ENCODE measurements around the gene NADK2. TPM values are rescaled to one million over a fixed set of nuclear protein-coding genes. Genes with fewer than 3 reads are reported as not detected.

Gene NADK2
- total and polyA plus RNA-seq, 2 donors (not counting 3 experiments of a cell fraction or from before 2014, with no cell fraction given), result 4.0 to 20.3 TPM

DNA sequence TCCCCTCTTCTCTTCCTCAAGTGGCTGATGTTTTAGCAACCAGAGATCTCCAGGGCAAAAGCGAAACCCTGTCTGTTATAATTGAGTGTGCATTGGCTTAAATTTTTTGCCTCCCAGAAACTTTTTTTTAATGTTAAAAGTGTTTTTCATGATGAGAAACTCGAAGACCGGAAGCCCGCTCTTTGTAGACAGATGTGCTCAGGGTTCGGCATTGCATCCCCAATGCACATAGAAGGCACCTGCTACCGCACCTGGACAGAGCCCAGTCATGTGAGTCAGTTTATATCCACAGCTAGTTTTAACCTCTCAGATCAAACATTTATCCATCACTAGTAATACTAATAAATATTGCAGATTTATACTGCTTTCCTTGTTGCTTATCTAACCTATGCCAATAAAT lies 19.5 kb upstream of the NADK2 start:
- no peak for DNase-seq (ENCODE audit: low read depth, low spot score)

DNA sequence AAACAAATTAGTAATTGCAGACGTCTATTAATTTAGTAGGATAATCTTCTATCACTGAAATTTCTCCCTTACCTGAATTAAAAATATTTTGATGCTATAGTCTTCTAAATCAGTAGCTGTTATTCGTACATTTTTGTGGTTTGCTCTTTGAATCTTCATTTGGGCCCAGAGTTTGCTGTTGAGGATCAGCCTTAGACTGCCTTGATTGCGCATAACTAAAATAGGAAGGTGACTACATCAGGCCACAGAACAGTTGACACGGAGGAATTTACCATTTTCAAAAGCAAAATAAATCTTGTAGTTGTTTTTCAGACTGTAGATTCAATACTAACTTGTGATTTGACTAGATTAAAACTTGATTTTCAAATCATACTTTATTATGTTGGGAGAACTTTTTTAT lies 11.8 kb upstream of the NADK2 start:
- FAIRE-seq, result no peak
- CTCF ChIA-PET, result interaction anchor here (1.8 to 2.7 kb wide), 2 partner anchors 12 to 24 kb away, joined by 5 to 9 read pairs; partner anchors contain the start of gene NADK2

More for the DNA sequence above, 19.5 kb upstream of the NADK2 start:
- Histone ChIP-seq H3K9ac (replicated peaks; ENCODE audit: extremely low read depth, insufficient read depth, low read length) (no peak overlapping the region), H2AFZ (ENCODE audit: low read depth, low read length) (no peak overlapping the region), H3K4me2 (ENCODE audit: insufficient read depth, low read length) (no peak overlapping the region), H3K9me3 (replicated peaks; ENCODE audit: control insufficient read depth, insufficient read depth, low read length) (no peaks in the 10 kb centered on the region), H3K4me3 (replicated peaks in 1 of 3; ENCODE audit: insufficient read depth in 1 of 3, low read depth in 1 of 3, low read length in 3 of 3) (no peak overlapping the region), H3K27ac (ENCODE audit: insufficient read depth, low read depth, low read length) (no peak overlapping the region), H3K79me2 (ENCODE audit: control insufficient read depth, insufficient read depth, low read length) (no peaks in the 10 kb centered on the region), H3K36me3 (ENCODE audit: control insufficient read depth in 2 of 2, extremely low read depth in 1 of 2, insufficient read depth in 2 of 2, low read length in 2 of 2) (no peaks in the 10 kb centered on the region), H3K4me1 (ENCODE audit: control insufficient read depth, extremely low read depth, insufficient read depth, low read length) (no peaks in the 10 kb centered on the region), H4K20me1 (replicated peaks; ENCODE audit: control insufficient read depth, extremely low read depth, insufficient read depth, low read length) (no peaks in the 10 kb centered on the region), H3K9me1 (replicated peaks; ENCODE audit: control insufficient read depth, extremely low read depth, insufficient read depth, low read length) (no peaks in the 10 kb centered on the region), H3K27me3 (ENCODE audit: control insufficient read depth in 2 of 2, insufficient read depth in 2 of 2, low read length in 2 of 2) (peaks cover 2 to 8% of the 10 kb centered on the region in 2 experiments)
- FAIRE-seq, result no peak
- dilution Hi-C loops (cut with MboI; ENCODE audit: extremely low pct_ligation_motif_present, low sequenced_read_pairs), result no loop called here
- intact Hi-C loops (cut with micrococcal nuclease), result loop anchor here (10.0 kb wide), 1 partner anchor 144 kb away; no protein-coding TSS in a partner anchor
- ChIA-PET CTCF (interaction anchor here (1.3 to 1.4 kb wide), 3 partner anchors 9 to 432 kb away, joined by 3 to 5 read pairs (median 5); no protein-coding TSS in a partner anchor), POLR2A (no interaction called here)
- no TSS peak for BruUV-seq (replicated peaks)
- TF ChIP-seq POLR2AphosphoS5 (IDR thresholded peaks at IDR 0.05; ENCODE audit: insufficient read depth, low read depth, low read length) (no peak), FOS (IDR thresholded peaks at IDR 0.05; ENCODE audit: borderline replicate concordance, insufficient read depth, low read length) (no peak)

More for the DNA sequence above, 11.8 kb upstream of the NADK2 start:
- intact Hi-C loops (cut with micrococcal nuclease), result no loop called here
- POLR2A ChIA-PET, result no interaction called here
- H3K4me3 ChIP-seq (replicated peaks in 1 of 3; ENCODE audit: insufficient read depth in 1 of 3, low read depth in 1 of 3, low read length in 3 of 3), result no peak overlapping the region
- H3K4me1 ChIP-seq (ENCODE audit: control insufficient read depth, extremely low read depth, insufficient read depth, low read length), result no peaks in the 10 kb centered on the region
- peaks cover 0 to under 1% of the 10 kb centered on the region in 2 experiments for H3K27me3 ChIP-seq (ENCODE audit: control insufficient read depth in 2 of 2, insufficient read depth in 2 of 2, low read length in 2 of 2)
- H3K79me2 ChIP-seq (ENCODE audit: control insufficient read depth, insufficient read depth, low read length), result no peaks in the 10 kb centered on the region
- no peaks in the 10 kb centered on the region for H3K9me3 ChIP-seq (replicated peaks; ENCODE audit: control insufficient read depth, insufficient read depth, low read length)
- no peaks in the 10 kb centered on the region for H3K9me1 ChIP-seq (replicated peaks; ENCODE audit: control insufficient read depth, extremely low read depth, insufficient read depth, low read length)
- no TSS peak for BruUV-seq (replicated peaks)
- no peaks in the 10 kb centered on the region for H3K36me3 ChIP-seq (ENCODE audit: control insufficient read depth in 2 of 2, extremely low read depth in 1 of 2, insufficient read depth in 2 of 2, low read length in 2 of 2)
- H2AFZ ChIP-seq (ENCODE audit: low read depth, low read length), result no peak overlapping the region
- no peak for TF ChIP-seq FOS (IDR thresholded peaks at IDR 0.05; ENCODE audit: borderline replicate concordance, insufficient read depth, low read length)
- TF ChIP-seq JUN (IDR thresholded peaks at IDR 0.05; ENCODE audit: borderline replicate concordance, insufficient read depth, insufficient read length, low read depth), result no peak
- TF ChIP-seq MYC (IDR thresholded peaks at IDR 0.05; ENCODE audit: low read depth, low read length), result no peak
- TF ChIP-seq, protein P1, sequence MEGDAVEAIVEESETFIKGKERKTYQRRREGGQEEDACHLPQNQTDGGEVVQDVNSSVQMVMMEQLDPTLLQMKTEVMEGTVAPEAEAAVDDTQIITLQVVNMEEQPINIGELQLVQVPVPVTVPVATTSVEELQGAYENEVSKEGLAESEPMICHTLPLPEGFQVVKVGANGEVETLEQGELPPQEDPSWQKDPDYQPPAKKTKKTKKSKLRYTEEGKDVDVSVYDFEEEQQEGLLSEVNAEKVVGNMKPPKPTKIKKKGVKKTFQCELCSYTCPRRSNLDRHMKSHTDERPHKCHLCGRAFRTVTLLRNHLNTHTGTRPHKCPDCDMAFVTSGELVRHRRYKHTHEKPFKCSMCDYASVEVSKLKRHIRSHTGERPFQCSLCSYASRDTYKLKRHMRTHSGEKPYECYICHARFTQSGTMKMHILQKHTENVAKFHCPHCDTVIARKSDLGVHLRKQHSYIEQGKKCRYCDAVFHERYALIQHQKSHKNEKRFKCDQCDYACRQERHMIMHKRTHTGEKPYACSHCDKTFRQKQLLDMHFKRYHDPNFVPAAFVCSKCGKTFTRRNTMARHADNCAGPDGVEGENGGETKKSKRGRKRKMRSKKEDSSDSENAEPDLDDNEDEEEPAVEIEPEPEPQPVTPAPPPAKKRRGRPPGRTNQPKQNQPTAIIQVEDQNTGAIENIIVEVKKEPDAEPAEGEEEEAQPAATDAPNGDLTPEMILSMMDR (IDR thresholded peaks at IDR 0.05; ENCODE audit: extremely low read depth in 1 of 2, insufficient read depth in 1 of 2, low read depth in 1 of 2, low read length in 2 of 2), result no peak
- H3K9ac ChIP-seq (replicated peaks; ENCODE audit: extremely low read depth, insufficient read depth, low read length), result no peak overlapping the region
- DNase-seq (ENCODE audit: low read depth, low spot score), result no peak
- no peak overlapping the region for H3K27ac ChIP-seq (ENCODE audit: insufficient read depth, low read depth, low read length)
- dilution Hi-C loops (cut with MboI; ENCODE audit: extremely low pct_ligation_motif_present, low sequenced_read_pairs), result no loop called here
- no peaks in the 10 kb centered on the region for H4K20me1 ChIP-seq (replicated peaks; ENCODE audit: control insufficient read depth, extremely low read depth, insufficient read depth, low read length)
- no peak overlapping the region for H3K4me2 ChIP-seq (ENCODE audit: insufficient read depth, low read length)

Data from endothelial cell of umbilical vein (primary cell).